OCI-LY7 (cell line): ENCODE data around the gene UGT1A10. TPM values are rescaled to one million over a fixed set of nuclear protein-coding genes. Genes with fewer than 3 reads are reported as not detected.

Source experiments
- BruUV-seq: library from RNA; stranded (reverse); fragments of 400-500 nt; replicated peaks from 2 replicates; lab custom pipeline; 2021; lab: Mats Ljungman, UMichigan
- CTCF ChIA-PET: fragments of 300-600 bp; sonication (Branson Sonifier 250); formaldehyde crosslinking; loops from one replicate; lab custom pipeline; 2022; ENCODE audit warnings: antibody characterized with exemption; ENCODE audit not compliant: unreplicated experiment; lab: Charles Lee
- POLR2A ChIA-PET: fragments of 300-600 bp; sonication (Branson Sonifier 250); formaldehyde crosslinking; loops from one replicate; lab custom pipeline; 2022; ENCODE audit warnings: antibody characterized with exemption; lab: Charles Lee
- DNase-seq: peaks from one replicate; pipeline ENCODE4 v3.0.0-alpha.2; 2015; ENCODE audit warnings: low spot score
- H2AFZ ChIP-seq: fragments of 200-600 bp; sonication (generic), shearing (Covaris generic); 2 replicates; pipeline ENCODE4 v1.6.1; 2014; ENCODE audit warnings: mild to moderate bottlenecking, antibody characterized with exemption, low read length, moderate library complexity
- H3K27ac ChIP-seq: fragments of 200-600 bp; sonication (generic); 2 replicates; pipeline ENCODE4 v1.5.1; 2014; ENCODE audit warnings: mixed run types, low read depth, mild to moderate bottlenecking, moderate library complexity, low read length, inconsistent platforms; ENCODE audit not compliant: poor library complexity, severe bottlenecking
- H3K36me3 ChIP-seq: fragments of 200-600 bp; sonication (generic); 2 replicates; pipeline ENCODE4 v1.6.1; 2014; ENCODE audit warnings: mild to moderate bottlenecking, antibody characterized with exemption, low read length, moderate library complexity, mixed read lengths; ENCODE audit not compliant: insufficient read depth
- H3K4me1 ChIP-seq: fragments of 200-600 bp; sonication (generic); 2 replicates; pipeline ENCODE4 v1.5.1; 2014; ENCODE audit warnings: mild to moderate bottlenecking, low read length; ENCODE audit not compliant: insufficient read depth, poor library complexity, severe bottlenecking
- H3K4me2 ChIP-seq: fragments of 200-600 bp; sonication (generic); 2 replicates; pipeline ENCODE4 v1.6.1; 2014; ENCODE audit warnings: mild to moderate bottlenecking, low read length
- H3K4me3 ChIP-seq: fragments of 200-600 bp; sonication (generic); 2 replicates; pipeline ENCODE4 v1.5.1; 2014; ENCODE audit warnings: mild to moderate bottlenecking, low read depth, low read length; ENCODE audit not compliant: poor library complexity, severe bottlenecking
- H3K79me2 ChIP-seq: fragments of 200-600 bp; sonication (generic); 2 replicates; pipeline ENCODE4 v1.6.1; 2016; ENCODE audit warnings: low read depth, mild to moderate bottlenecking, low read length, moderate library complexity, mixed read lengths; ENCODE audit not compliant: insufficient read depth
- H3K9me2 ChIP-seq: fragments of 200-600 bp; sonication (generic); 2 replicates; pipeline ENCODE4 v1.6.1; 2016; ENCODE audit warnings: mild to moderate bottlenecking, low read length, mixed read lengths; ENCODE audit not compliant: insufficient read depth
- H3K9me3 ChIP-seq: fragments of 200-600 bp; sonication (generic); 2 replicates; pipeline ENCODE4 v1.6.1; 2014; ENCODE audit warnings: mild to moderate bottlenecking, mixed run types, low read length, mixed read lengths
- H4K20me1 ChIP-seq: fragments of 200-600 bp; sonication (generic); 2 replicates; pipeline ENCODE4 v1.6.1; 2014; ENCODE audit warnings: mild to moderate bottlenecking, antibody characterized with exemption, low read length, moderate library complexity, mixed read lengths; ENCODE audit not compliant: insufficient read depth
- CTCF ChIP-seq: fragments of 200-600 bp; sonication (generic); conservative IDR thresholded peaks from 2 replicates; pipeline ENCODE4 v1.5.1; 2014; ENCODE audit warnings: mild to moderate bottlenecking, antibody characterized with exemption, low read length, moderate library complexity, mixed read lengths
- EZH2phosphoT487 ChIP-seq: fragments of 200-600 bp; sonication (generic); IDR thresholded peaks from 2 replicates; pipeline ENCODE4 v1.6.1; 2018; ENCODE audit warnings: low read depth, borderline replicate concordance, mild to moderate bottlenecking, mixed run types, antibody characterized with exemption, low read length, moderate library complexity, mixed read lengths
- intact Hi-C: fragments of 100-400 bp; cut with micrococcal nuclease; formaldehyde crosslinking; loops from one replicate; pipeline ENCODE4 v1.10.0; 2022; ENCODE audit not compliant: unreplicated experiment
- total RNA-seq, 2 experiments: library from RNA; depleted of rRNA in 1 of 2; stranded (reverse); fragments of >200 nt in 1 of 2; shearing (Covaris generic) in 1 of 2; gene quantifications; 2 replicates each; pipeline ENCODE4 v1.2.3, GENCODE V29; 2014 to 2022

The UGT1A10 gene
- total RNA-seq, 2 experiments from 2014 or later, result not detected

- no peaks in the 10 kb centered on the region for H3K9me3 ChIP-seq
- no peaks in the 10 kb centered on the region for H3K4me1 ChIP-seq
- no peaks in the 10 kb centered on the region for H4K20me1 ChIP-seq
- intact Hi-C loops, result loop anchor here (5.0 kb wide), 1 partner anchor 120 kb away; no protein-coding TSS in a partner anchor
- H2AFZ ChIP-seq, result no peak within 1 kb of the TSS
- ChIA-PET POLR2A (no interaction called here), CTCF (no interaction called here)
- no TSS peak for BruUV-seq
- no peaks in the 10 kb centered on the region for H3K36me3 ChIP-seq
- H3K79me2 ChIP-seq, result no peaks in the 10 kb centered on the region
- H3K4me2 ChIP-seq, result no peak within 1 kb of the TSS
- no peaks in the 10 kb centered on the region for H3K9me2 ChIP-seq
- H3K4me3 ChIP-seq, result no peak within 1 kb of the TSS
- DNase-seq, result no peak
- TF ChIP-seq CTCF, result no peak
- no peak for TF ChIP-seq EZH2phosphoT487
- no peak within 1 kb of the TSS for H3K27ac ChIP-seq
Observed at GRCh38 chr2:233712611-233713261, 76.5 kb downstream of the UGT1A10 start, which contains the start of gene UGT1A5. UGT1A5 (plus strand) TSS chr2:233712907; CDS start chr2:233712992, 85 bp downstream.

GRCh38 chr2:233713262-233713615, 77.0 kb downstream of the UGT1A10 start:
- no peak for DNase-seq
- no TSS peak for BruUV-seq
- no peak for TF ChIP-seq CTCF
- no peak for TF ChIP-seq EZH2phosphoT487
- Histone ChIP-seq H3K4me3 (no peak overlapping the region), H2AFZ (no peak overlapping the region), H4K20me1 (no peaks in the 10 kb centered on the region), H3K9me3 (no peaks in the 10 kb centered on the region), H3K36me3 (no peaks in the 10 kb centered on the region), H3K4me2 (no peak overlapping the region), H3K27ac (no peak overlapping the region), H3K4me1 (no peaks in the 10 kb centered on the region), H3K79me2 (no peaks in the 10 kb centered on the region), H3K9me2 (no peaks in the 10 kb centered on the region)
- ChIA-PET POLR2A (no interaction called here), CTCF (no interaction called here)
- intact Hi-C loops, result loop anchor here (5.0 kb wide), 1 partner anchor 119 kb away; no protein-coding TSS in a partner anchor

- no peaks in the 10 kb centered on the region for H3K79me2 ChIP-seq
Observed at GRCh38 chr2:233714121-233714520, 77.9 kb downstream of the UGT1A10 start.

More at GRCh38 chr2:233714121-233714520, 77.9 kb downstream of the UGT1A10 start:
- CTCF ChIA-PET, result no interaction called here
- DNase-seq, result no peak
- H3K27ac ChIP-seq, result no peak overlapping the region
- H3K4me3 ChIP-seq, result no peak overlapping the region
- H2AFZ ChIP-seq, result no peak overlapping the region
- no peaks in the 10 kb centered on the region for H3K4me1 ChIP-seq
- POLR2A ChIA-PET, result no interaction called here
- TF ChIP-seq EZH2phosphoT487 (no peak), CTCF (no peak)
- BruUV-seq, result no TSS peak
- intact Hi-C loops, result loop anchor here (5.0 kb wide), 1 partner anchor 118 kb away; no protein-coding TSS in a partner anchor
- H3K9me3 ChIP-seq, result no peaks in the 10 kb centered on the region
- no peaks in the 10 kb centered on the region for H3K9me2 ChIP-seq
- H3K4me2 ChIP-seq, result no peak overlapping the region
- no peaks in the 10 kb centered on the region for H4K20me1 ChIP-seq
- H3K36me3 ChIP-seq, result no peaks in the 10 kb centered on the region
